Calu3 (cell line): ENCODE results near the gene GALR3. TPM values are rescaled to one million over a fixed set of nuclear protein-coding genes. Genes with fewer than 3 reads are reported as not detected.

Experiments used
- BruUV-seq: library from RNA; stranded (reverse); fragments of 400-500 nt; replicated peaks from 2 replicates; lab custom pipeline; 2021; lab: Mats Ljungman, UMichigan
- CTCF ChIA-PET: fragments of 300-600 bp; sonication (Branson Sonifier 250); formaldehyde crosslinking; loops from one replicate; lab custom pipeline; 2022; ENCODE audit warnings: antibody characterized with exemption; lab: Charles Lee
- DNase-seq: peaks from one replicate; pipeline ENCODE4 v3.0.0; 2022
- H3K27ac Mint-ChIP-seq: one replicate; pipeline ENCODE4 v1.8.0; 2022; ENCODE audit warnings: mixed read lengths; ENCODE audit not compliant: unreplicated experiment
- H3K27me3 Mint-ChIP-seq: one replicate; pipeline ENCODE4 v1.8.0; 2022; ENCODE audit warnings: mixed read lengths; ENCODE audit not compliant: unreplicated experiment
- H3K36me3 Mint-ChIP-seq: one replicate; pipeline ENCODE4 v1.8.0; 2022; ENCODE audit warnings: mild to moderate bottlenecking, moderate library complexity, mixed read lengths; ENCODE audit not compliant: insufficient read depth, unreplicated experiment
- H3K4me1 Mint-ChIP-seq: one replicate; pipeline ENCODE4 v1.8.0; 2022; ENCODE audit warnings: mild to moderate bottlenecking, low read depth, mixed read lengths; ENCODE audit not compliant: unreplicated experiment
- H3K4me3 Mint-ChIP-seq: one replicate; pipeline ENCODE4 v1.8.0; 2022; ENCODE audit warnings: mild to moderate bottlenecking, low read depth, moderate library complexity, mixed read lengths; ENCODE audit not compliant: unreplicated experiment
- H3K9me3 Mint-ChIP-seq: one replicate; pipeline ENCODE4 v1.8.0; 2022; ENCODE audit warnings: low read depth, mixed read lengths; ENCODE audit not compliant: unreplicated experiment
- intact Hi-C: fragments of 100-400 bp; cut with micrococcal nuclease; formaldehyde crosslinking; loops from one replicate; pipeline ENCODE4 v1.10.0; 2022; ENCODE audit not compliant: unreplicated experiment
- total RNA-seq: library from RNA; stranded (reverse); gene quantifications from 2 replicates; pipeline ENCODE4 v1.2.3, GENCODE V29; 2022
- TF ChIP-seq, protein P1 (sequence below): fragments of 200-600 bp; IDR thresholded peaks from one replicate; pipeline ENCODE4 v1.8.0; 2022; ENCODE audit warnings: antibody characterized with exemption; ENCODE audit not compliant: unreplicated experiment

The GALR3 gene
- total RNA-seq, 1 experiment from 2014 or later = 0.31 TPM

DNA sequence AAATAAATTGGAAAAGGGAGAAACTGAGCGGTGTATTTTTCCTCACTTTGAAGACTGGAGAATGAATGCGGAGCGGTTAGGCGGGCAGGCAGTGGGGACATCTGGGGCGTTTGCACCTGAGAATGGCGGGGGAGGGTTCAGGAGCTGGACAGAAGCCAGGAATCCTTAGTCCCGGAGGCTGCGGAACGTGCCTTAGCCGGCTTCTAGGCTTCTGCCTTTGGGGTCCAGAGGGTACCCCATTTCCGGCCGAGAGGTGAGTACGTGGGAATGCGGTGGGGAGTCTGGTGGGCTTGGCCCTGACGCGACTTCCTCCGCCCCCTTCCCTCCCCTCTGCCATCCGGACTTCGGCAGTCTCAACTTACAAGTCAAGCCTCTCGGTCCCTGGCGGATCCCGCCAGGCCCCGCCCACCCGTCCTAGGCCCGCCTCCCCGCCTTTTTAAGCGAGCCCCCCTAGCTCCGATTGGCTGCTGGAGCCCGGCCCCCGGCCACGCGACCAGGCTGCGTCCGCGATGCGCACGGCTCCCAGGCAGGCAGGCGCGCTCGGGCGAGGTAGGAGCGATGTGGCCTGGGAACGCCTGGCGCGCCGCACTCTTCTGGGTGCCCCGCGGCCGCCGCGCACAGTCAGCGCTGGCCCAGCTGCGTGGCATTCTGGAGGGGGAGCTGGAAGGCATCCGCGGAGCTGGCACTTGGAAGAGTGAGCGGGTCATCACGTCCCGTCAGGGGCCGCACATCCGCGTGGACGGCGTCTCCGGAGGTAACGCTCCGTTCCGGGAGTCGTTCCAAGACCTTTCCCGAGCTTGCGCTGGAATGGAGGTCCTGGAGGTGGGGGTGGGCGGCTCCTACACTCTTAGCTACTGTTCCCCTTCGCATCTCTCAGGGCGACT is 15.5 kb upstream of the GALR3 start, which contains the start of gene GCAT:
Gene GCAT, plus strand, starts transcription at position 525 of the 884 bp plus-strand sequence. Its CDS starts 34 bp downstream, at position 559.
- Mint-ChIP-seq H3K4me1 (peaks cover 16% of the 10 kb centered on the region), H3K4me3 (peak within 1 kb of the TSS; percentile 90), H3K27ac (peak within 1 kb of the TSS; percentile 64), H3K9me3 (no peaks in the 10 kb centered on the region), H3K36me3 (peaks cover 55% of the 10 kb centered on the region), H3K27me3 (peaks cover 16% of the 10 kb centered on the region)
- DNase-seq = peak; percentile 95
- CTCF ChIA-PET = interaction anchor here (0.7 to 1.1 kb wide), 12 partner anchors 10 to 429 kb away, joined by 3 to 26 read pairs (median 5); partner anchors contain the start of genes ANKRD54, GGA1 and NOL12
- intact Hi-C loops = no loop called here
- no TSS peak for BruUV-seq
- TF ChIP-seq, protein P1, sequence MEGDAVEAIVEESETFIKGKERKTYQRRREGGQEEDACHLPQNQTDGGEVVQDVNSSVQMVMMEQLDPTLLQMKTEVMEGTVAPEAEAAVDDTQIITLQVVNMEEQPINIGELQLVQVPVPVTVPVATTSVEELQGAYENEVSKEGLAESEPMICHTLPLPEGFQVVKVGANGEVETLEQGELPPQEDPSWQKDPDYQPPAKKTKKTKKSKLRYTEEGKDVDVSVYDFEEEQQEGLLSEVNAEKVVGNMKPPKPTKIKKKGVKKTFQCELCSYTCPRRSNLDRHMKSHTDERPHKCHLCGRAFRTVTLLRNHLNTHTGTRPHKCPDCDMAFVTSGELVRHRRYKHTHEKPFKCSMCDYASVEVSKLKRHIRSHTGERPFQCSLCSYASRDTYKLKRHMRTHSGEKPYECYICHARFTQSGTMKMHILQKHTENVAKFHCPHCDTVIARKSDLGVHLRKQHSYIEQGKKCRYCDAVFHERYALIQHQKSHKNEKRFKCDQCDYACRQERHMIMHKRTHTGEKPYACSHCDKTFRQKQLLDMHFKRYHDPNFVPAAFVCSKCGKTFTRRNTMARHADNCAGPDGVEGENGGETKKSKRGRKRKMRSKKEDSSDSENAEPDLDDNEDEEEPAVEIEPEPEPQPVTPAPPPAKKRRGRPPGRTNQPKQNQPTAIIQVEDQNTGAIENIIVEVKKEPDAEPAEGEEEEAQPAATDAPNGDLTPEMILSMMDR = no peak

DNA sequence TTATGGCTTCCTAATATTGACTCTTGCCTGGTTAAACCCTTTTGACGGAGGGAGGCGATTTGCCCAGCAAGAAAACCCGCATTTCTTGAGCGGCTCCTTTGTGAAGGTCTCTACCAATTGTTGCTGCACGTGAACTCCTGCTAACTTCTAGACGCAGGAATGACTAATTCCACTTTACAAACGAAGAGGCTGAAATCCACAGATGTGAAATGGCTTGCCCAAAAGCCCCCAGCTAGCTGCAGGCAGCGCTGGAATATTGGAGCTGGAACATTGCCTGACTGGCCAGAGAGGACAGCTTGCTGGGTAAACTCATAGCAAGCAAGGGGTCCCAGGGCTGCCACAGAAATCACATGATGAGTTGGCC is 14.9 kb upstream of the GALR3 start:
- H3K4me1 Mint-ChIP-seq = peaks cover 16% of the 10 kb centered on the region
- H3K27ac Mint-ChIP-seq = peak overlapping the region; percentile 64
- TF ChIP-seq, protein P1 = no peak
- no TSS peak for BruUV-seq
- peaks cover 16% of the 10 kb centered on the region for H3K27me3 Mint-ChIP-seq
- DNase-seq = no peak
- H3K36me3 Mint-ChIP-seq = peaks cover 55% of the 10 kb centered on the region
- peak overlapping the region; percentile 90 for H3K4me3 Mint-ChIP-seq
- intact Hi-C loops = no loop called here
- CTCF ChIA-PET = interaction anchor here (0.7 to 1.1 kb wide), 6 partner anchors 17 to 266 kb away, joined by 3 to 20 read pairs (median 6); partner anchors contain the start of genes ANKRD54 and GGA1
- no peaks in the 10 kb centered on the region for H3K9me3 Mint-ChIP-seq

DNA sequence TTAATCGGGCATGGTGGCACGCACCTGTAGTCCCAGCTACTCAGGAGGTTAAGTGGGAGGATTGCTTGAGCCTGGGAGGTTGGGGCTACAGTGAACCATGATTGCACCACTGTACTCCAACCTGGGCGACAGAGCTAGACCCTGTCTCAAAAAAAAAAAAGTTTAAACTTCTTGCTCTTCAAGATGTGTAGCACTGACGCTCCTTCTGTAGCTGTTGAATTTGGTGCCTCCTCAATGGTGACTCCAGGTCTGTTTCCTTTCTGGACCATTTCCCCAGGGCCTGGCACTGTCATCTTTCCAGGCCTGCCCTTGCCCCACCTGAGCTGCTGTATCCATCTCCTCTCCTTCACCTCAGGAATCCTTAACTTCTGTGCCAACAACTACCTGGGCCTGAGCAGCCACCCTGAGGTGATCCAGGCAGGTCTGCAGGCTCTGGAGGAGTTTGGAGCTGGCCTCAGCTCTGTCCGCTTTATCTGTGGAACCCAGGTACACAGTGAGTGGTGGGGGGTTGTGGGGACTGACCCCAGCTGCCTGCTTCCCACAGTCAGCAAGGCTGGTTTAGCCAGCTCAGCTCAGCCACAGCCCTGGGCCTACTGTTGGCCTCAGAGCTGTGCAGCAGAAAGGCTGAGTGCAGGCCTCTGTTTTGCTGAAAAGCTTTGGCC is 13.4 kb upstream of the GALR3 start:
- no peak for DNase-seq
- Mint-ChIP-seq H3K9me3 (no peaks in the 10 kb centered on the region), H3K36me3 (peaks cover 49% of the 10 kb centered on the region), H3K27ac (peak overlapping the region; percentile 34), H3K4me1 (peaks cover 16% of the 10 kb centered on the region), H3K4me3 (peak overlapping the region; percentile 90), H3K27me3 (peaks cover 16% of the 10 kb centered on the region)
- TF ChIP-seq, protein P1 = no peak
- BruUV-seq = no TSS peak
- CTCF ChIA-PET = interaction anchor here (0.7 kb wide), 1 partner anchor 203 kb away, joined by 3 read pairs; no protein-coding TSS in a partner anchor
- intact Hi-C loops = no loop called here

DNA sequence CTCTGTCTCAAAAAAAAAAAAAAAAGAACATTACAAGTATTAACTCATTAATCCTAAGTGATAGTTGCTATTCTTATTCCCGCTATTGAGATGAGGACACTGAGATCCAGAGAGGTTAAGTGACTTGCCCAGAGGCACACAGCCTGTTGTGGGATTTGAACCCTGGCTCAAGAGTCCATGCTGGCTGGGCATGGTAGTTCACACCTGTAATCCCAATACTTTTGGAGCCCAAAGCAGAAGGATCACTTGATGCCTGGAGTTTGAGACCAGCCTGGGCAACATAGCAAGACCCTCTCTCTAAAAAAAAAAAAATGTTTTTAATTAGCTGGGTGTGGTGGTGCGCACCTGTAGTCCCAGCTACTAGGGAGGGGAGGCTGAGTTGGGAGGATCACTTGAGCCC is 11.3 kb upstream of the GALR3 start:
- H3K27me3 Mint-ChIP-seq = peaks cover under 1% of the 10 kb centered on the region
- intact Hi-C loops = no loop called here
- H3K4me3 Mint-ChIP-seq = no peak overlapping the region
- TF ChIP-seq, protein P1 = no peak
- no TSS peak for BruUV-seq
- H3K9me3 Mint-ChIP-seq = no peaks in the 10 kb centered on the region
- no peak for DNase-seq
- no peaks in the 10 kb centered on the region for H3K4me1 Mint-ChIP-seq
- no peak overlapping the region for H3K27ac Mint-ChIP-seq
- H3K36me3 Mint-ChIP-seq = peaks cover 28% of the 10 kb centered on the region
- CTCF ChIA-PET = no interaction called here
